Measurements from ENCODE around the gene KRT14.
"Not testable (repeated sequence)": the region's sequence is repeated elsewhere in the genome, so short reads cannot be mapped to it uniquely, and the experiment has no call there.

Gene KRT14

GRCh38 chr17:41606930-41607329 is 20.2 kb upstream of the KRT14 start:
- not testable (repeated sequence) for DNase-seq (ENCODE audit: low spot score)

GRCh38 chr17:41602524-41602923 is 15.8 kb upstream of the KRT14 start:
- DNase-seq (ENCODE audit: low spot score), result no peak

- DNase-seq (ENCODE audit: low spot score), result no peak
Measured at GRCh38 chr17:41600318-41600717, 13.6 kb upstream of the KRT14 start.

GRCh38 chr17:41599680-41600079 is 13.0 kb upstream of the KRT14 start:
- no peak for DNase-seq (ENCODE audit: low spot score)

- no peak for DNase-seq (ENCODE audit: low spot score)
Measured at GRCh38 chr17:41595585-41595984, 8.9 kb upstream of the KRT14 start.

- no peak for DNase-seq (ENCODE audit: low spot score)
Measured at GRCh38 chr17:41594363-41594915, 7.7 kb upstream of the KRT14 start.

- no peak for DNase-seq (ENCODE audit: low spot score)
Measured at GRCh38 chr17:41593306-41593981, 6.7 kb upstream of the KRT14 start.

- DNase-seq (ENCODE audit: low spot score), result no peak
Measured at GRCh38 chr17:41592601-41593305, 6.1 kb upstream of the KRT14 start.

- no peak for DNase-seq (ENCODE audit: low spot score)
Measured at GRCh38 chr17:41589301-41589700, 2.6 kb upstream of the KRT14 start.

GRCh38 chr17:41588126-41588810 is 1.6 kb upstream of the KRT14 start:
- no peak for DNase-seq (ENCODE audit: low spot score)

GRCh38 chr17:41585301-41586056 is 1.2 kb downstream of the KRT14 start:
- DNase-seq (ENCODE audit: low spot score), result no peak

- not testable (repeated sequence) for DNase-seq (ENCODE audit: low spot score)
Measured at GRCh38 chr17:41584331-41584927, 2.3 kb downstream of the KRT14 start.

- no peak for DNase-seq (ENCODE audit: low spot score)
Measured at GRCh38 chr17:41583137-41584127, 3.3 kb downstream of the KRT14 start.

GRCh38 chr17:41582061-41582968 is 4.4 kb downstream of the KRT14 start:
- not testable (repeated sequence) for DNase-seq (ENCODE audit: low spot score)

- no peak for DNase-seq (ENCODE audit: low spot score)
Measured at GRCh38 chr17:41581366-41582060, 5.2 kb downstream of the KRT14 start.

- DNase-seq (ENCODE audit: low spot score), result no peak
Measured at GRCh38 chr17:41580687-41581365, 5.9 kb downstream of the KRT14 start.

- DNase-seq (ENCODE audit: low spot score), result no peak
Measured at GRCh38 chr17:41580244-41580575, 6.5 kb downstream of the KRT14 start.

Data from HuH-7.5 (cell line).